DMS53 (cell line): Measurements from ENCODE around the gene ZNF138.

Experiments used
- DNase-seq: peaks from one replicate; lab custom pipeline; 2025; lab: John Stamatoyannopoulos, UW

ZNF138 gene

GRCh38 chr7:64875658-64876406 is 81.6 kb downstream of the ZNF138 start:
- DNase-seq, result no peak

GRCh38 chr7:64876792-64877713 is 82.8 kb downstream of the ZNF138 start:
- peak; percentile 97 for DNase-seq

- DNase-seq, result peak; percentile 64
Observed at GRCh38 chr7:64877714-64878610, 83.7 kb downstream of the ZNF138 start.

- peak; percentile 83 for DNase-seq
Observed at GRCh38 chr7:64878684-64879083, 84.5 kb downstream of the ZNF138 start.

- peak; percentile 65 for DNase-seq
Observed at GRCh38 chr7:64879086-64879730, 85.0 kb downstream of the ZNF138 start.

- no peak for DNase-seq
Observed at GRCh38 chr7:64879800-64880199, 85.6 kb downstream of the ZNF138 start.

- no peak for DNase-seq
Observed at GRCh38 chr7:64880322-64881297, 86.4 kb downstream of the ZNF138 start.

GRCh38 chr7:64881461-64882287 is 87.4 kb downstream of the ZNF138 start:
- DNase-seq, result peak; percentile 38

- peak; percentile 94 for DNase-seq
Observed at GRCh38 chr7:64882341-64883112, 88.3 kb downstream of the ZNF138 start.
